ENCODE measurements around the gene TAF1C.

TAF1C gene

GRCh38 chr16:84155771-84156170, 31.1 kb downstream of the TAF1C start:
- no peak for DNase-seq

- no peak for DNase-seq
These were observed 31.6 kb downstream of the TAF1C start for GRCh38 chr16:84155226-84155625.

- no peak for DNase-seq
These were observed 33.1 kb downstream of the TAF1C start for GRCh38 chr16:84153660-84154214.

- DNase-seq: no peak
These were observed 35.9 kb downstream of the TAF1C start for GRCh38 chr16:84150926-84151325.

- DNase-seq: peak; percentile 92
These were observed 41.8 kb downstream of the TAF1C start, which contains the start of the genes DNAAF1 and HSDL1 for GRCh38 chr16:84144859-84145639. DNAAF1 (plus strand) TSS chr16:84145308; CDS start chr16:84145441, 133 bp downstream. HSDL1 (minus strand) TSS chr16:84145177; CDS start chr16:84131321, 13,856 bp downstream.

GRCh38 chr16:84144209-84144858, 42.5 kb downstream of the TAF1C start:
- peak; percentile 31 for DNase-seq

GRCh38 chr16:84143784-84144199, 43.1 kb downstream of the TAF1C start:
- DNase-seq: no peak

GRCh38 chr16:84143081-84143480, 43.8 kb downstream of the TAF1C start:
- DNase-seq: no peak

- DNase-seq: no peak
These were observed 45.6 kb downstream of the TAF1C start for GRCh38 chr16:84141143-84141670.

- DNase-seq: no peak
These were observed 47.1 kb downstream of the TAF1C start for GRCh38 chr16:84139628-84140258.

GRCh38 chr16:84138824-84139627, 47.8 kb downstream of the TAF1C start:
- no peak for DNase-seq

- DNase-seq: no peak
These were observed 48.4 kb downstream of the TAF1C start for GRCh38 chr16:84138500-84138823.

GRCh38 chr16:84137769-84138357, 49.0 kb downstream of the TAF1C start:
- DNase-seq: no peak

- DNase-seq: no peak
These were observed 49.6 kb downstream of the TAF1C start for GRCh38 chr16:84137287-84137686.

GRCh38 chr16:84136331-84137125, 50.3 kb downstream of the TAF1C start:
- DNase-seq: no peak

- DNase-seq: no peak
These were observed 54.2 kb downstream of the TAF1C start for GRCh38 chr16:84132527-84133285.

- no peak for DNase-seq
These were observed 55.7 kb downstream of the TAF1C start for GRCh38 chr16:84131117-84131516.

Measured in central memory CD4-positive, alpha-beta T cell (primary cell).